Fibroblast of villous mesenchyme (primary cell): Measurements from ENCODE around the gene C1QTNF1. TPM values are rescaled to one million over a fixed set of nuclear protein-coding genes. Genes with fewer than 3 reads are reported as not detected.

Experiments
- DNase-seq: peaks from one replicate; pipeline ENCODE4 v3.0.0-alpha.2; 2010; ENCODE audit warnings: low read depth
- H3K4me3 ChIP-seq: 2 replicates; pipeline ENCODE4 v1.5.1; 2011; ENCODE audit warnings: low read depth, mild to moderate bottlenecking, low read length
- CTCF ChIP-seq: IDR thresholded peaks from 2 replicates; pipeline ENCODE4 v1.5.1; 2012; ENCODE audit warnings: low read depth, mild to moderate bottlenecking, low read length; ENCODE audit not compliant: insufficient read depth
- total RNA-seq: library from RNA; depleted of rRNA; stranded (reverse); fragments of >200 nt; gene quantifications from 2 replicates; pipeline ENCODE4 v1.2.3, GENCODE V29; 2012

The C1QTNF1 gene
- total RNA-seq, 1 donor: 63.5 TPM

DNA sequence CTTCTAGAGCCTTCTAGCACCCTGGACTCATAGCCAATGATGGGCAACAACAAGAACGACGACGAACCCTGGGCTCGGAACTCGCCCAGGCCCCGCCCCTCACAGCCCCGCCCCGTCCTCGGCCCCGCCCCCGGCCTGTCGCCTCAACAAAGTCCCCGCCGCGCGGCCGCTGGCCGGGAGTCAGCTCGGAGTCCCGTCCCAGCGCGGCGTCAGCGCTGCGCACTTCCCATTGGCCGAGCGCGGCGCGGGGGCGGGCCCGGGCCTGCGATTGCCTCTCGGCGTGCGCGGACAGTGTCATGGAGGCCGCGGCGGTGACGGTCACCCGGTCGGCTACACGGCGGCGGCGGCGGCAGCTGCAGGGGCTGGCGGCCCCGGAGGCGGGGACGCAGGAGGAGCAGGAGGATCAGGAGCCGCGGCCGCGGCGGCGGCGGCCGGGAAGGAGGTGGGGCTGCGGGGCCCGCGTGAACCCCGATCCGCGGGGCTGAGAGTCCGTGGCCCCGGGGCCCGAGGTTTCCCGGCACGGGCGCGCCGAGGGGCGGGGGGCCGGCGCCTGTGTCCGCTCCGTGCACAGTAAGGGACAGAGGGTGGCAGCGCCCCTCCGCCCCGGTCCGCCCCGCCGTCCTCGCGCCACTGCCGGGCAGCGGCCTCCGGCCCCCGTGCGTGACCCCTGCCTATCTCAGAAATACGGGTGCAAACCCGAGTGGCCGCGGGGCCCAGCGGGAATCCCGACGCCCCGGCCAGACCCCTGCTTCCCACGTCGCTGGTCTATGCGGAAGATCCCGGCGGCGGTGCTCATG is 50.9 kb downstream of the C1QTNF1 start, which contains the start of gene ENGASE:
Gene ENGASE, plus strand, starts transcription at position 176 of the 797 bp plus-strand sequence. Its CDS starts 121 bp downstream, at position 297.
- peak; percentile 99 for DNase-seq
- no peak for TF ChIP-seq CTCF
- H3K4me3 ChIP-seq: peak within 1 kb of the TSS; percentile 70

- DNase-seq: peak; percentile 12
Observed at GRCh38 chr17:79075446-79075750, 51.4 kb downstream of the C1QTNF1 start.

GRCh38 chr17:79075861-79076406 is 52.0 kb downstream of the C1QTNF1 start:
- DNase-seq: no peak
- peak overlapping the region; percentile 70 for H3K4me3 ChIP-seq
- no peak for TF ChIP-seq CTCF

More at GRCh38 chr17:79075446-79075750, 51.4 kb downstream of the C1QTNF1 start:
- no peak for TF ChIP-seq CTCF
- H3K4me3 ChIP-seq: peak overlapping the region; percentile 70

DNA sequence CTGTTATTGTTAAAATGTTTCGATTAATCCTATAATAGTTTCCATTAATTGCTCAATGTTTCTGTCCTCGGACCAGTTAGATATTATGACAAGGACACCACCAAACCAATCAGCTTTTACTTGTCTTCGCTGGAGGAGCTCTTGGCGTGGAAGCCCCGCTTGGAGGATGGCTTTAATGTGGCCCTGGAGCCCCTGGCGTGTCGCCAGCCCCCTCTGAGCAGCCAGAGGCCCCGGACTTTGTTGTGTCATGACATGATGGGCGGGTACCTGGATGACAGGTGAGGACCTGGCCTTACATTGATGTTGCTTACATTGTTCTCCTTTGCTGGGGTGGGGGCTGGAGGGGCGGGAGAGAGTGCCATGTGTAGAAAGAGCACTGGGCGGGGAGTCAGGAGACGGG is 53.6 kb downstream of the C1QTNF1 start:
- TF ChIP-seq CTCF: no peak
- no peak overlapping the region for H3K4me3 ChIP-seq
- no peak for DNase-seq

DNA sequence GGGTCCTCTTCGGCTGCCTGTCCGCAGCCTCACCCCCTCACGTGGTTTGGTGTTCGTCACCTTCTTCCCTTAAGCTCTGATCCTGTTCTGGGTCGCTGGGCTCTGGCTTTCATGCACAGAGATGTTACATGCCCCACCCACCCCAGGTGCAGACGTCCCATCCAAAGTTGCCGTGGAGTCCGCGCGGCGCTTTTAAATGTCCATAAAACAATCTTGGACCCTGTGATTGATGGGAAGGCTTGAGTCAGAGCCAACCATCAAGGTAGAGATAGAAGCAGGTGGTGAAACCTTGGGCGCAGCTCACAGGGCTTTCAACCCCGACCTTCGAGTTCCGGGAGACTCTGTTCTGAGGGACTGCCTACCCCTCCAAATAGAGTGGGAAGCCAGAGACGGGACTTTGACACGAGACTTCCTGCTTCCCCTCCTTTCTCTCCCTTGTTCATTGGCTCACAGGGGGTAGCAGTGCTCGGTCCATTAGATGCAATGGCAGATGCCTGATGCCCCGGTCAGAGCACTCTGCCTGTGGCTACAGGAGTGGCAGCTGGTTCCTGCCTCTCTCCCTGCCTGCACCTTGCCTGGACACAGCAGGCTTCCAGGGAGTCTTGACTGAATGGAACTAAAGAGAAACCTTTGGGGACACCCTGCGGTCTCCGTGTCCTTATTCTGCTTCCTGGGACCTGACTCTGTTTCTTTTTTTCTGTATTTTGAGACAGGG is 54.7 kb downstream of the C1QTNF1 start:
- DNase-seq: no peak
- H3K4me3 ChIP-seq: no peak overlapping the region
- TF ChIP-seq CTCF: no peak

DNA sequence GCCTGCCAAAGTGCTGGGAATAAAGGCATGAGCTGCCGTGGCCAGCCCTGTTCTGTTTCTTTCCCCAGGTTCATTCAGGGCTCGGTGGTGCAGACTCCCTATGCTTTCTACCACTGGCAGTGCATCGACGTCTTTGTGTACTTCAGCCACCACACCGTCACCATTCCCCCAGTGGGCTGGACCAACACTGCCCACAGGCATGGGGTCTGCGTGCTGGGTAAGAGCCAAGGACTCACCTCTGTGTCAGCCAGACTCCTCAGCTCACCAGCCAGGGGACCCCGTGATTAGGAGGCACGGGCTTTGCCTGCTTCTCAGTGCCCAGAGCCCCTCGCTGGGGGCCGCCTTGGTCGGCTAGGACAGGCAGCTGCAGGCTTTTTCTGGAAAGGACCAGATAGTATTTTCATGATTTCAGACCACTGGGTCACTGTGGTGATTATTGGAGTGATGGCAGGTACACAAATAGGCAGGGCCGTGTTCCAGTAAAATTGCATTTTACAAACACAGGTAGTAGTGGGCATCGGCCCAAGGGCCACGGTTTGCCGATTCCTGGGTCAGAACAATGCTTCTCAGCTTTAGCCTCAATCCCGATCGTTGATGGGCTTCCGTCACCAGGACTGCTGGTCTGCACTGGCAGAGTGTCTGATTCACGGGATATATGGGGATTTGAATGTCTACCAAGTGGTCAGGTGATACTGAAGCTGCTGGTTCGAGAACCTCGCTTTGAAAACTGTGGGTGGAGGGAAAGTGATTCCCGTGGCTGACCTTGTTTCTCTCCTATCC is 55.6 kb downstream of the C1QTNF1 start:
- no peak for TF ChIP-seq CTCF
- no peak for DNase-seq
- no peak overlapping the region for H3K4me3 ChIP-seq
